ENCODE measurements around the gene ZNF350. TPM values are rescaled to one million over a fixed set of nuclear protein-coding genes. Genes with fewer than 3 reads are reported as not detected.

ZNF350 gene
- total RNA-seq, 1 donor from 2014 or later, result 15.3 TPM

DNA sequence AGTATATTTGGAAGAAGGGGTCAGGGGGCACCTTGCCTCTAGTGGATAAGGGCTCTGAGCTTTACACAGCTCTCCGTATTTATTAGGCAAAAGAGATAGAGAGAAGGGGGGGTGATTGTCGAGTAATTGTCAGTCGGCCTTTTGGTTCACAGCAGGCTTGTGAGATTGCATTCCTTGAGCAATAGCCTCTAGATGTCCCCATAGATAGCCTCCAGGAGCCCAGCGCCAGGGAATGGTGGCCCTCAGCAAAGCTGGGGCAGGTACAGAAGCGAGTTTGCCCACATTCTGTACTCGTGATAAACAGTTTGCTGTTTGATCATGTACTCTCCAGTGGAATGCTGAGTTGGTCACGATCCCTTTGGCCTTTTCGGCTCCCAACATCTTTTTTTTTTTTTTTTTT, 54.7 kb downstream of the ZNF350 start:
- Mint-ChIP-seq H3K27ac (no peak overlapping the region), H3K9me3 (peaks cover 32% of the 10 kb centered on the region), H3K27me3 (ENCODE audit: low read depth) (no peaks in the 10 kb centered on the region), H3K36me3 (peaks cover 66% of the 10 kb centered on the region), H3K4me1 (peaks cover 14% of the 10 kb centered on the region), H3K4me3 (no peak overlapping the region)
- no peak for TF ChIP-seq CTCF (IDR thresholded peaks at IDR 0.05; ENCODE audit: unreplicated experiment)
- DNase-seq (ENCODE audit: low spot score in 2 of 2, unreplicated experiment in 2 of 2), result no peak

DNA sequence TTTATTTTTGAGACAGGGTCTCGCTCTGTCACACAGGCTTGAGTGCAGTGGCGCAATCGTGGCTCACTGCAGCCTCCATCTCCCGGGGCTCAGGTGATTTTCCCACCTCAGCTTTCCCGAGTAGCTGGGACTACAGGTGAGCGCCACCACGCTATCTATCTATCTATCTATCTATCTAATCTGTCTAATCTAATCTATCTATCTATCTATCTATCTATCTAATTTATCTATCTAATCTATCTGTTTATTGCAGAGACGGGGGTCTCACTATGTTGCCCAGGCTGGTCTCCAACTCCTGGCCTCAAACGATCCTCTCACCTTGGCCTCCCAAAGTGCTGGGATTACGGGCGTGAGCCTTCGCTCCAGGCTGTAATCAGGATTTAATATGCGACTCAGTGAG, 58.8 kb downstream of the ZNF350 start:
- H3K4me1 Mint-ChIP-seq, result peaks cover 16% of the 10 kb centered on the region

GRCh38 chr19:51926784-51927741, 59.6 kb downstream of the ZNF350 start, which contains the start of gene ZNF613:
TSS of gene ZNF613 (plus strand) at chr19:51927472. CDS start at chr19:51936221, 8,749 bp downstream.
- no peaks in the 10 kb centered on the region for H3K27me3 Mint-ChIP-seq (ENCODE audit: low read depth)
- H3K4me3 Mint-ChIP-seq, result peak within 1 kb of the TSS; percentile 99
- peaks cover 16% of the 10 kb centered on the region for H3K4me1 Mint-ChIP-seq
- H3K27ac Mint-ChIP-seq, result peak within 1 kb of the TSS; percentile 99
- DNase-seq (ENCODE audit: low spot score in 2 of 2, unreplicated experiment in 2 of 2), result peak; percentile 54 to 79
- H3K9me3 Mint-ChIP-seq, result peaks cover 47% of the 10 kb centered on the region
- TF ChIP-seq CTCF (IDR thresholded peaks at IDR 0.05; ENCODE audit: unreplicated experiment), result no peak
- H3K36me3 Mint-ChIP-seq, result peaks cover 32% of the 10 kb centered on the region

More for the DNA sequence above, 58.8 kb downstream of the ZNF350 start:
- Mint-ChIP-seq H3K9me3 (peaks cover 43% of the 10 kb centered on the region), H3K4me3 (peak overlapping the region; percentile 99), H3K27ac (peak overlapping the region; percentile 99), H3K27me3 (ENCODE audit: low read depth) (no peaks in the 10 kb centered on the region), H3K36me3 (peaks cover 32% of the 10 kb centered on the region)
- DNase-seq (ENCODE audit: low spot score in 2 of 2, unreplicated experiment in 2 of 2), result no peak
- no peak for TF ChIP-seq CTCF (IDR thresholded peaks at IDR 0.05; ENCODE audit: unreplicated experiment)

GRCh38 chr19:51926426-51926783, 60.2 kb downstream of the ZNF350 start:
- H3K4me3 Mint-ChIP-seq, result peak overlapping the region; percentile 99

GRCh38 chr19:51921949-51922348, 64.7 kb downstream of the ZNF350 start:
- no peak for TF ChIP-seq CTCF (IDR thresholded peaks at IDR 0.05; ENCODE audit: unreplicated experiment)
- Mint-ChIP-seq H3K9me3 (peaks cover 56% of the 10 kb centered on the region), H3K36me3 (peaks cover 23% of the 10 kb centered on the region), H3K4me1 (peaks cover 3% of the 10 kb centered on the region), H3K4me3 (no peak overlapping the region), H3K27me3 (ENCODE audit: low read depth) (no peaks in the 10 kb centered on the region), H3K27ac (no peak overlapping the region)
- DNase-seq (ENCODE audit: low spot score in 2 of 2, unreplicated experiment in 2 of 2), result no peak

More at GRCh38 chr19:51926426-51926783, 60.2 kb downstream of the ZNF350 start:
- Mint-ChIP-seq H3K4me1 (peaks cover 16% of the 10 kb centered on the region), H3K36me3 (peaks cover 30% of the 10 kb centered on the region), H3K27ac (peak overlapping the region; percentile 99), H3K9me3 (peaks cover 50% of the 10 kb centered on the region), H3K27me3 (ENCODE audit: low read depth) (no peaks in the 10 kb centered on the region)
- no peak for DNase-seq (ENCODE audit: low spot score in 2 of 2, unreplicated experiment in 2 of 2)
- TF ChIP-seq CTCF (IDR thresholded peaks at IDR 0.05; ENCODE audit: unreplicated experiment), result no peak

Data from mesothelial cell of epicardium (in vitro differentiated cells).